ENCODE data around the gene MOB2.

MOB2 gene

GRCh38 chr11:1457326-1457680 is 29.3 kb downstream of the MOB2 start:
- DNase-seq (ENCODE audit: low read depth, low spot score): no peak

GRCh38 chr11:1456596-1457325 is 29.8 kb downstream of the MOB2 start:
- no peak for DNase-seq (ENCODE audit: low read depth, low spot score)

- DNase-seq (ENCODE audit: low read depth, low spot score): no peak
Observed at GRCh38 chr11:1456176-1456575, 30.4 kb downstream of the MOB2 start.

- DNase-seq (ENCODE audit: low read depth, low spot score): no peak
Observed at GRCh38 chr11:1455763-1456060, 30.9 kb downstream of the MOB2 start.

- no peak for DNase-seq (ENCODE audit: low read depth, low spot score)
Observed at GRCh38 chr11:1455032-1455762, 31.4 kb downstream of the MOB2 start.

GRCh38 chr11:1454576-1454975 is 32.0 kb downstream of the MOB2 start:
- no peak for DNase-seq (ENCODE audit: low read depth, low spot score)

GRCh38 chr11:1453611-1454034 is 33.0 kb downstream of the MOB2 start:
- no peak for DNase-seq (ENCODE audit: low read depth, low spot score)

GRCh38 chr11:1452744-1453143 is 33.8 kb downstream of the MOB2 start:
- no peak for DNase-seq (ENCODE audit: low read depth, low spot score)

GRCh38 chr11:1451781-1452470 is 34.7 kb downstream of the MOB2 start:
- DNase-seq (ENCODE audit: low read depth, low spot score): no peak

- DNase-seq (ENCODE audit: low read depth, low spot score): no peak
Observed at GRCh38 chr11:1450949-1451710, 35.4 kb downstream of the MOB2 start.

- DNase-seq (ENCODE audit: low read depth, low spot score): no peak
Observed at GRCh38 chr11:1450344-1450875, 36.2 kb downstream of the MOB2 start.

- no peak for DNase-seq (ENCODE audit: low read depth, low spot score)
Observed at GRCh38 chr11:1449490-1450243, 36.9 kb downstream of the MOB2 start.

- no peak for DNase-seq (ENCODE audit: low read depth, low spot score)
Observed at GRCh38 chr11:1448882-1449281, 37.7 kb downstream of the MOB2 start.

- no peak for DNase-seq (ENCODE audit: low read depth, low spot score)
Observed at GRCh38 chr11:1447845-1448825, 38.4 kb downstream of the MOB2 start.

GRCh38 chr11:1446623-1447022 is 40.0 kb downstream of the MOB2 start:
- DNase-seq (ENCODE audit: low read depth, low spot score): no peak

- DNase-seq (ENCODE audit: low read depth, low spot score): no peak
Observed at GRCh38 chr11:1445741-1446445, 40.7 kb downstream of the MOB2 start.

GRCh38 chr11:1444823-1445422 is 41.7 kb downstream of the MOB2 start:
- no peak for DNase-seq (ENCODE audit: low read depth, low spot score)

- no peak for DNase-seq (ENCODE audit: low read depth, low spot score)
Observed at GRCh38 chr11:1444321-1444720, 42.3 kb downstream of the MOB2 start.

- no peak for DNase-seq (ENCODE audit: low read depth, low spot score)
Observed at GRCh38 chr11:1443737-1444136, 42.8 kb downstream of the MOB2 start.
